GM12873 (cell line): ENCODE data around the gene SYT1.
A peak's percentile ranks its signal among the peaks of the same experiment; 100 is the strongest.

Source experiments
- TF ChIP-seq, protein P1 (sequence below): IDR thresholded peaks from 2 replicates; pipeline ENCODE4 v1.5.1; 2012; ENCODE audit warnings: low read depth, mild to moderate bottlenecking, moderate library complexity, low read length, control low read depth; ENCODE audit not compliant: insufficient read depth; ENCODE audit errors: missing control alignments

SYT1 gene

DNA sequence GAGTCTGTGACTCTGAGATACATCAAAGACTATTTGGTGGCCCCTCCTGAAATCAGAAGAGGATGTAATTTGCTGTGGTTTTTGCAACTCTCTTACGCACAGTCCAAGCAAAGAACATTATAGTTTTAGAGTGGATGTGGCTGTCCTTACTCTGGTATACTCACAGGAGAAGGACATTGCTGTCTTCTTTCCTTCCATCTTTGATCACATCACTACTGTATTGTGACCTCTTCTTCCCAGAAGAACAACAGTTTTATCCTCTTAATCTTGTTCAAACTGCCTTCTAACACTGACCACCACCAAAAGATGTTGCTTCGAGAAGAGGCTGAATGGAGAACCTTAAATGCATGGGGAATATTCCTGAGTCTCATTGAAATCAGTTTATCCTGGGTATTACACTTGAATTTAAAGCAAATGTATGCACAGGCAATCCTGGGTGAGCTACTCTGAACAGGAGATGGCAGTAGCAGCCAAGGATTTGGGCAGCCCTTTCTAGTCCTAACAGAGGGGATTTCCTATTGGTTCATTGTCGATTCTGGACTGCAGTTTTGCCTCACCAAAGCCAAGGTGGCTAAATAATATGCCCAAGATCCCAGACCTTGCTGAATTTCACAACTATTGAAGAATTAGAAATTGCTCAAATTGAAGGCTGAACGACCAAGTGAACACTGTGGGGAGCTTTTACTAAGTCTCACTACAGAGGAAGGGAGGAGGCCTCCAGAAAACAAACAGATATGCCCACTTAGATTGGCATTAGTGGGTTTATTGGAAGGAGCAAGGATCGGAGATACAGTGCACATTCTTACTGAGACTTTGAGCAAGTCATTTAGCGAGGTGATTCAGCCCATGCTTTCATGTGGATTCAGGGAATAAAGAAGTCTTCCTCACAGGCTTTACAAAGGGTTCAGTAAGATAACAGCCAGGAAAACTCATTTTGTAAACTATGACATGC is 543.4 kb downstream of the SYT1 start:
- TF ChIP-seq, protein P1, sequence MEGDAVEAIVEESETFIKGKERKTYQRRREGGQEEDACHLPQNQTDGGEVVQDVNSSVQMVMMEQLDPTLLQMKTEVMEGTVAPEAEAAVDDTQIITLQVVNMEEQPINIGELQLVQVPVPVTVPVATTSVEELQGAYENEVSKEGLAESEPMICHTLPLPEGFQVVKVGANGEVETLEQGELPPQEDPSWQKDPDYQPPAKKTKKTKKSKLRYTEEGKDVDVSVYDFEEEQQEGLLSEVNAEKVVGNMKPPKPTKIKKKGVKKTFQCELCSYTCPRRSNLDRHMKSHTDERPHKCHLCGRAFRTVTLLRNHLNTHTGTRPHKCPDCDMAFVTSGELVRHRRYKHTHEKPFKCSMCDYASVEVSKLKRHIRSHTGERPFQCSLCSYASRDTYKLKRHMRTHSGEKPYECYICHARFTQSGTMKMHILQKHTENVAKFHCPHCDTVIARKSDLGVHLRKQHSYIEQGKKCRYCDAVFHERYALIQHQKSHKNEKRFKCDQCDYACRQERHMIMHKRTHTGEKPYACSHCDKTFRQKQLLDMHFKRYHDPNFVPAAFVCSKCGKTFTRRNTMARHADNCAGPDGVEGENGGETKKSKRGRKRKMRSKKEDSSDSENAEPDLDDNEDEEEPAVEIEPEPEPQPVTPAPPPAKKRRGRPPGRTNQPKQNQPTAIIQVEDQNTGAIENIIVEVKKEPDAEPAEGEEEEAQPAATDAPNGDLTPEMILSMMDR: peak; percentile 53

DNA sequence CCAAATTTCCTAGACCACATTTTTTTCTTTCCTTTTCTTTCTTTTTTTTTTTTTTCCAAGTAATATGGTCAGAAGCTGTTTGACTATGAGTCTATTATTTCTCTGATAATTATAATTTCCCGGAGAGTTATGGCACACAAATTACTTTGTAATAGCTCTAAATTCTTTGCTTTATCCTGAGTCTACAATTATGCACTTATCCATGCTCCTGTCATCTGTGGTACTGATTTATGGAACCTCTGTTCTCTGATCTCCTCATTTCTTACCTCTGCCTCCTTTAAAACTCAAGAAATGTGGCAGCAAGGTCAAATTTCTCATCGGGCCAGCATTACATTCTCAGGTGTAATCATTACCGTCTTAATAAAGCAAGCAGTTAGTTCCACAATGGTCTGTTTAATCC is 544.1 kb downstream of the SYT1 start:
- TF ChIP-seq, protein P1: no peak

DNA sequence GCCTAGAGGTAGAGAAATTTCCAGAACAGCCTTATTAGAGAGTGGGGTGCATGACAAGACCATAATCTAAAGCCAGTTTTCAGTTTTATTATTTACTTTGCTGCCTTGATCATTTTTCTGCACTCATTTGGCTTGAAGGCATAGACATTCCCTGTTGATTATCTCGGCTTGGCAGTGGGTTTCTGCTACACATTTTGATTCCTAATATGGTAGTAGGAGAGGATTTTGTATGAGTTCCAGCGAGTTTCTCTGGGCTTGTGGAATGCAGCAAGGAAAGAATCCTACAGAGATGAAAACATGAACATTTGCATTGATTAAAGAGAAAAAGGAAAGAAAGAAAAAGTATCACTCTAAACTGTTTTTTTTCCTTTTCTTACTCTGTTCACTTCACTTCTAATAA is 545.0 kb downstream of the SYT1 start:
- TF ChIP-seq, protein P1: no peak

DNA sequence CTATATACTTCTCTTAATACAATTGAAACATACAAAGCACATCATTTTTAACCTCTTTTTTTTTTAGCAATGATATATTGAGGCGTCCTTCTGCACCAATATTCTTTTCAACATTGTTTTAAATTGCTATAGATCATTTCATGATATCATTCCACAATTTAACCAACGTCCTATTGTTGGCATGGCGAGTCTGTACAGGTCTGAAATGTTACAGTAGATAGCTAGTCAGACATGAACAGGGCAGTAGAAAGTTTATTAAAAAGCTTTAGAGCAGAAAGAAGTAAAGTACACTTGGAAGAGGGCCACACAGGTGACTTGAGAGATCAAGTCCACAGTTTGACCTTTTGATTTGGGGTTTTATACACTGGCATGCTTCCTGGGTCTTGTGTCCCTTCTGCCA is 547.2 kb downstream of the SYT1 start:
- TF ChIP-seq, protein P1: no peak

DNA sequence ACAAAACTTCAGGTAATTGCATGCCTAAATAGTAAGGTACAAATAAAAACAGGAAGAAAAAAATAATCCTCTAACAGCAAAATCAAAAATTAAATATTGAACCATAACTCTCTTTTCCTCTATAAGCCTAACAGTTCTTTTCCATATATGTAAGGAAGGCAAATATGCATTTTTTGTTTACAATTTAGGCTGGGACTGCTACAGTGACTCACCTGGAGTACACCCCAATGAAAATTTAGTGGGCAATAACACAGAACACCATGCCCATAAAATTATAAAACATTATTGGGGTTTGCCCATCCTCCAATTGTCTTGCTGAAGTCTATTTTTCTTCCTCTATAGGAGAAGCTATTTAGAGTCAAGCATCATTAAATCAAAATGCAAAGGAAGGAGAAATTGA is 549.2 kb downstream of the SYT1 start:
- TF ChIP-seq, protein P1: no peak

DNA sequence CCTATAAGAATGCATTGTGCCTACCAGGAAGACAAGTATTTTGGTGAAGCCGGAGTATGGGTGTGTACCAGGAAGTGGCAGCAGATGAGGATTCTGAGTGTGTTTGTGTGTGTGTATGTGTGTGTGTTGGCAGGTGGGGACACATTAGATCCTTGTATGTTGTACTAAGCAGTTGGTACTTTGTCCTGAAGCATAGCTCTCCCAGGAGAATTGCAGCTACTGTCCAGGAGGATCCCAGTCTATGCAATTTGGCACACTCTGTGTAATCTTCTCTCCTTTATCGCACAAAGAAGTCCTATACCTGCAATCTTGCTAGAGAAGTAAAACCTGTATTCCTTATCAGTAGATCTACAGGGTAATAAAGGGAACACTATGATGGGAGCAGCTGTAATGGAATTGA is 549.7 kb downstream of the SYT1 start:
- TF ChIP-seq, protein P1: no peak

DNA sequence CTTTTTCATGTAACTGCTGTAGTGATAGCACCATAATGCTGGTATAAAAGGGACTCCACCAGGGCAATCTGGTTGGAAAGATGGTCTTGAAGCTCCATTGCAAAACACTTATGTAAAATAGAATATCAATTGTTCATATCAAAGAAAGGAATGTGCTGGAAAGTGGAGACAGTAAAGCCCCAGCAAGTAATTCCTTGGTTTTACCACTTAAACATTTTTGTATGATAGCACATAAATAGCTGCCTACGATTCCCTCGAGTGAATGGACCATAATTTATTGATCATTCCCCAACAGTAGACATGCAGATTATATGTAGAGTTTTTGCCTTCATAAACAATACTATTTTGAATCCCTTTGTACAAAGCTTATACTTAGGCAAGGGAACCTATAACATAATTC is 550.7 kb downstream of the SYT1 start:
- TF ChIP-seq, protein P1: no peak
